CD14-positive monocyte (primary cell): ENCODE data around the gene ADGRL3. TPM values are rescaled to one million over a fixed set of nuclear protein-coding genes. Genes with fewer than 3 reads are reported as not detected.

Experiments used
- DNase-seq, 3 donors: peaks; one replicate each; pipeline ENCODE4 v3.0.0-alpha.2; 2011 to 2022
- H2AFZ ChIP-seq: 2 replicates; pipeline ENCODE4 v1.6.0; 2012; ENCODE audit warnings: mild to moderate bottlenecking, low read depth, low read length, inconsistent platforms; ENCODE audit not compliant: insufficient read depth, poor library complexity, severe bottlenecking
- H3K27ac ChIP-seq, 2 donors: 1 replicate in 1 of 2; 2 replicates in 1 of 2; pipeline ENCODE4 v1.5.1; 2012 to 2013; ENCODE audit warnings: low read length in 2 of 2, control low read depth in 1 of 2, inconsistent platforms in 1 of 2, low read depth in 1 of 2, mild to moderate bottlenecking in 1 of 2
- H3K27me3 ChIP-seq, 2 donors: one replicate each; pipeline versions ENCODE4 v1.6.0 to v1.6.1; 2011 to 2013; ENCODE audit warnings: low read length in 2 of 2; ENCODE audit not compliant: control insufficient read depth in 2 of 2, insufficient read depth in 2 of 2
- H3K36me3 ChIP-seq, 2 donors: replicated peaks in 1 of 2; 1 replicate in 1 of 2; 2 replicates in 1 of 2; pipeline versions ENCODE4 v1.5.1 to v1.6.1; 2012 to 2013; ENCODE audit warnings: low read length in 2 of 2, control low read depth in 1 of 2, inconsistent platforms in 1 of 2, mild to moderate bottlenecking in 1 of 2; ENCODE audit not compliant: insufficient read depth in 2 of 2, control insufficient read depth in 1 of 2
- H3K4me1 ChIP-seq, 2 donors: 1 replicate in 1 of 2; 2 replicates in 1 of 2; pipeline versions ENCODE4 v1.5.1 to v1.6.1; 2012 to 2013; ENCODE audit warnings: low read length in 2 of 2, control low read depth in 1 of 2, inconsistent platforms in 1 of 2, mild to moderate bottlenecking in 1 of 2, moderate library complexity in 1 of 2; ENCODE audit not compliant: insufficient read depth in 2 of 2, control insufficient read depth in 1 of 2
- H3K4me2 ChIP-seq: replicated peaks from 2 replicates; pipeline ENCODE3; 2012; ENCODE audit warnings: low read length, moderate library complexity, mild to moderate bottlenecking; ENCODE audit not compliant: poor library complexity, severe bottlenecking; ENCODE audit errors: extremely low read depth
- H3K4me3 ChIP-seq, 3 experiments: fragments of 200-600 bp in 1 of 3; sonication (generic) in 1 of 3; replicated peaks in 1 of 3; 1 replicate in 2 of 3; 2 replicates in 1 of 3; pipeline ENCODE4 v1.5.1; 2011 to 2013; ENCODE audit warnings: low read length in 3 of 3, mild to moderate bottlenecking in 3 of 3, control low read depth in 2 of 3, low read depth in 2 of 3, inconsistent platforms in 1 of 3, moderate library complexity in 1 of 3
- H3K79me2 ChIP-seq: 2 replicates; pipeline ENCODE4 v1.6.0; 2012; ENCODE audit warnings: mild to moderate bottlenecking, control low read depth, inconsistent platforms, low read length, moderate library complexity; ENCODE audit not compliant: insufficient read depth
- H3K9ac ChIP-seq: 2 replicates; pipeline ENCODE4 v1.6.0; 2017; ENCODE audit warnings: low read length, mild to moderate bottlenecking; ENCODE audit not compliant: insufficient read depth, poor library complexity, severe bottlenecking
- H3K9me3 ChIP-seq, 2 donors: replicated peaks in 1 of 2; 1 replicate in 1 of 2; 2 replicates in 1 of 2; pipeline versions ENCODE4 v1.5.1 to v1.6.1; 2012 to 2013; ENCODE audit warnings: low read length in 2 of 2, control low read depth in 1 of 2; ENCODE audit not compliant: control insufficient read depth in 1 of 2, insufficient read depth in 1 of 2
- H4K20me1 ChIP-seq: 2 replicates; pipeline ENCODE4 v1.6.0; 2012; ENCODE audit warnings: mild to moderate bottlenecking, low read length, control low read depth, moderate library complexity; ENCODE audit not compliant: insufficient read depth
- H3K27ac Mint-ChIP-seq, 7 donors: one replicate each; pipeline ENCODE4 v1.8.0; 2020; ENCODE audit warnings: mild to moderate bottlenecking in 7 of 7, mixed read lengths in 7 of 7, moderate library complexity in 6 of 7, inconsistent platforms in 2 of 7
- H3K27me3 Mint-ChIP-seq, 3 donors: one replicate each; pipeline ENCODE4 v1.8.0; 2021 to 2022; ENCODE audit warnings: low read depth in 3 of 3, mild to moderate bottlenecking in 3 of 3, mixed read lengths in 3 of 3, moderate library complexity in 3 of 3, inconsistent platforms in 1 of 3
- H3K36me3 Mint-ChIP-seq, 2 donors: one replicate each; pipeline ENCODE4 v1.8.0; 2020; ENCODE audit warnings: mixed read lengths in 2 of 2, inconsistent platforms in 1 of 2, mild to moderate bottlenecking in 1 of 2
- H3K4me1 Mint-ChIP-seq: one replicate; pipeline ENCODE4 v1.8.0; 2020; ENCODE audit warnings: mild to moderate bottlenecking, mixed read lengths
- H3K4me3 Mint-ChIP-seq, 2 donors: one replicate each; pipeline ENCODE4 v1.8.0; 2020; ENCODE audit warnings: mild to moderate bottlenecking in 2 of 2, mixed read lengths in 2 of 2, moderate library complexity in 1 of 2
- H3K9me3 Mint-ChIP-seq, 7 donors: one replicate each; pipeline ENCODE4 v1.8.0; 2020 to 2022; ENCODE audit warnings: mixed read lengths in 7 of 7, mild to moderate bottlenecking in 6 of 7, moderate library complexity in 6 of 7, inconsistent platforms in 2 of 7
- WGBS: methylation state at CpG from one replicate; pipeline ENCODE4 v1.1.5; 2013; ENCODE audit warnings: missing lambda C conversion rate; ENCODE audit not compliant: insufficient coverage; 5-methylcytosine and 5-hydroxymethylcytosine counted together
- intact Hi-C, 2 donors: fragments of 100-400 bp; cut with micrococcal nuclease; formaldehyde crosslinking; loops; one replicate each; pipeline versions ENCODE4 v1.15.0 to v1.15.1; 2023
- polyA plus RNA-seq, 3 donors: library from polyadenylated mRNA; depleted of rRNA in 1 of 3; unstranded in 2 of 3; stranded (reverse) in 1 of 3; fragments of 300-500 nt in 2 of 3; fragments of >200 nt in 1 of 3; fragmentation: Illumina TruSeq in 2 of 3; gene quantifications; 1 replicate in 2 of 3; 2 replicates in 1 of 3; pipeline ENCODE4 v1.2.3, GENCODE V29; 2012 to 2021
- TF ChIP-seq, protein P1 (sequence below): fragments of 200-600 bp; IDR thresholded peaks from one replicate; pipeline ENCODE4 v1.8.0; 2022; ENCODE audit warnings: antibody characterized with exemption, mild to moderate bottlenecking

Gene ADGRL3
- polyA plus RNA-seq, 3 donors: not detected

GRCh38 chr4:61739887-61740286, 539.8 kb downstream of the ADGRL3 start:
- Histone ChIP-seq H3K27me3 (no peaks in the 10 kb centered on the region), H4K20me1 (no peaks in the 10 kb centered on the region), H3K4me3 (no peak overlapping the region), H3K9ac (no peak overlapping the region), H3K4me1 (no peaks in the 10 kb centered on the region), H3K36me3 (no peaks in the 10 kb centered on the region), H3K27ac (no peak overlapping the region), H3K79me2 (no peaks in the 10 kb centered on the region), H2AFZ (no peak overlapping the region), H3K4me2 (no peak overlapping the region), H3K9me3 (peaks cover 0 to 10% of the 10 kb centered on the region in 2 donors)
- Mint-ChIP-seq H3K9me3 (peaks cover 4 to 16% (median 11%) of the 10 kb centered on the region in 7 donors), H3K27ac (no peak overlapping the region), H3K36me3 (no peaks in the 10 kb centered on the region), H3K4me3 (no peak overlapping the region), H3K27me3 (no peaks in the 10 kb centered on the region), H3K4me1 (no peaks in the 10 kb centered on the region)
- intact Hi-C loops: no loop called here
- TF ChIP-seq, protein P1, sequence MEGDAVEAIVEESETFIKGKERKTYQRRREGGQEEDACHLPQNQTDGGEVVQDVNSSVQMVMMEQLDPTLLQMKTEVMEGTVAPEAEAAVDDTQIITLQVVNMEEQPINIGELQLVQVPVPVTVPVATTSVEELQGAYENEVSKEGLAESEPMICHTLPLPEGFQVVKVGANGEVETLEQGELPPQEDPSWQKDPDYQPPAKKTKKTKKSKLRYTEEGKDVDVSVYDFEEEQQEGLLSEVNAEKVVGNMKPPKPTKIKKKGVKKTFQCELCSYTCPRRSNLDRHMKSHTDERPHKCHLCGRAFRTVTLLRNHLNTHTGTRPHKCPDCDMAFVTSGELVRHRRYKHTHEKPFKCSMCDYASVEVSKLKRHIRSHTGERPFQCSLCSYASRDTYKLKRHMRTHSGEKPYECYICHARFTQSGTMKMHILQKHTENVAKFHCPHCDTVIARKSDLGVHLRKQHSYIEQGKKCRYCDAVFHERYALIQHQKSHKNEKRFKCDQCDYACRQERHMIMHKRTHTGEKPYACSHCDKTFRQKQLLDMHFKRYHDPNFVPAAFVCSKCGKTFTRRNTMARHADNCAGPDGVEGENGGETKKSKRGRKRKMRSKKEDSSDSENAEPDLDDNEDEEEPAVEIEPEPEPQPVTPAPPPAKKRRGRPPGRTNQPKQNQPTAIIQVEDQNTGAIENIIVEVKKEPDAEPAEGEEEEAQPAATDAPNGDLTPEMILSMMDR: no peak
- no peak for DNase-seq

- H3K36me3 ChIP-seq: no peaks in the 10 kb centered on the region
- intact Hi-C loops: no loop called here
Measured at GRCh38 chr4:61740886-61741285, 540.8 kb downstream of the ADGRL3 start.

More at GRCh38 chr4:61740886-61741285, 540.8 kb downstream of the ADGRL3 start:
- H3K4me2 ChIP-seq: no peak overlapping the region
- DNase-seq: no peak
- Mint-ChIP-seq H3K36me3 (no peaks in the 10 kb centered on the region), H3K27me3 (no peaks in the 10 kb centered on the region), H3K4me3 (no peak overlapping the region), H3K27ac (no peak overlapping the region), H3K4me1 (no peaks in the 10 kb centered on the region), H3K9me3 (peaks cover 4 to 18% (median 12%) of the 10 kb centered on the region in 7 donors)
- peaks cover 0 to 10% of the 10 kb centered on the region in 2 donors for H3K9me3 ChIP-seq
- no peak overlapping the region for H2AFZ ChIP-seq
- no peaks in the 10 kb centered on the region for H3K27me3 ChIP-seq
- H3K79me2 ChIP-seq: no peaks in the 10 kb centered on the region
- H3K4me1 ChIP-seq: no peaks in the 10 kb centered on the region
- TF ChIP-seq, protein P1: no peak
- H3K27ac ChIP-seq: no peak overlapping the region
- WGBS: no CpG with 5 or more reads among the region's 4 CpGs
- no peaks in the 10 kb centered on the region for H4K20me1 ChIP-seq
- H3K4me3 ChIP-seq: no peak overlapping the region
- H3K9ac ChIP-seq: no peak overlapping the region
